Gastrocnemius medialis (tissue), 4 donors: ENCODE measurements around the gene MAP7. TPM values are rescaled to one million over a fixed set of nuclear protein-coding genes. Genes with fewer than 3 reads are reported as not detected.
"Not testable (repeated sequence)": the region's sequence is repeated elsewhere in the genome, so short reads cannot be mapped to it uniquely, and the experiment has no call there.

Experiments
- ATAC-seq, 2 donors: fragments of 150-250 bp; one replicate each; pipeline ENCODE4 v1.9.1; 2016
- DNase-seq, 2 donors: peaks; one replicate each; pipeline ENCODE4 v3.0.0-alpha.2; 2019
- H3K27ac ChIP-seq, 4 donors: fragments of 200-600 bp; sonication (generic); 1 replicate in 1 of 4; 2 replicates in 3 of 4; pipeline ENCODE4 v1.5.1; 2016 to 2018; ENCODE audit warnings: mild to moderate bottlenecking in 2 of 4, moderate library complexity in 1 of 4
- H3K27me3 ChIP-seq, 3 donors: fragments of 200-600 bp; sonication (generic) in 2 of 3; 1 replicate in 1 of 3; 2 replicates in 2 of 3; pipeline versions ENCODE4 v1.5.1 to v1.6.0; 2016 to 2019; ENCODE audit warnings: mild to moderate bottlenecking in 1 of 3, moderate library complexity in 1 of 3
- H3K36me3 ChIP-seq, 2 donors: fragments of 200-600 bp; sonication (generic) in 1 of 2; one replicate each; pipeline ENCODE4 v1.5.1; 2017 to 2018
- H3K4me1 ChIP-seq, 2 donors: fragments of 200-600 bp; sonication (generic) in 1 of 2; one replicate each; pipeline ENCODE4 v1.5.1; 2016 to 2017; ENCODE audit warnings: mild to moderate bottlenecking in 2 of 2
- H3K4me3 ChIP-seq, 4 donors: fragments of 200-600 bp; sonication (generic) in 3 of 4; 1 replicate in 1 of 4; 2 replicates in 3 of 4; pipeline ENCODE4 v1.5.1; 2016 to 2019; ENCODE audit warnings: mild to moderate bottlenecking in 2 of 4
- H3K9me3 ChIP-seq, 3 donors: fragments of 200-600 bp; sonication (generic) in 2 of 3; 1 replicate in 1 of 3; 2 replicates in 2 of 3; pipeline ENCODE4 v1.5.1; 2016 to 2019
- POLR2A ChIP-seq, 2 donors: fragments of 450-650 bp; IDR thresholded peaks; one replicate each; pipeline ENCODE4 v1.6.1; 2017; ENCODE audit warnings: antibody characterized with exemption in 2 of 2, mild to moderate bottlenecking in 2 of 2, moderate library complexity in 2 of 2
- in situ Hi-C, 4 donors: fragments of 200-750 bp; cut with MboI; loops; one replicate each; pipeline versions ENCODE4 v1.15.0 to v1.8.0; 2017; ENCODE audit warnings: low sequenced_read_pairs in 4 of 4
- intact Hi-C: fragments of 100-400 bp; cut with DNase I; formaldehyde crosslinking; loops from one replicate; pipeline ENCODE4 v1.15.1; 2023; ENCODE audit warnings: low total_unique reads
- total RNA-seq, 4 donors: library from RNA; depleted of rRNA; stranded (reverse); fragments of >200 nt; gene quantifications; one replicate each; pipeline versions ENCODE4 v1.1.0 to v1.2.3, GENCODE V29; 2016
- TF ChIP-seq, protein P1 (sequence below), 5 experiments: fragments of 450-650 bp in 3 of 5; fragments of 200-600 bp in 2 of 5; sonication (generic) in 2 of 5; IDR thresholded peaks in 4 of 5; conservative IDR thresholded peaks in 1 of 5; 1 replicate in 4 of 5; 2 replicates in 1 of 5; pipeline ENCODE4 v1.5.1; 2016 to 2019; ENCODE audit warnings: antibody characterized with exemption in 5 of 5, mild to moderate bottlenecking in 3 of 5, moderate library complexity in 3 of 5

Gene MAP7
- total RNA-seq, 4 donors from 2014 or later = 0.22 to 0.56 (median 0.39) TPM

DNA sequence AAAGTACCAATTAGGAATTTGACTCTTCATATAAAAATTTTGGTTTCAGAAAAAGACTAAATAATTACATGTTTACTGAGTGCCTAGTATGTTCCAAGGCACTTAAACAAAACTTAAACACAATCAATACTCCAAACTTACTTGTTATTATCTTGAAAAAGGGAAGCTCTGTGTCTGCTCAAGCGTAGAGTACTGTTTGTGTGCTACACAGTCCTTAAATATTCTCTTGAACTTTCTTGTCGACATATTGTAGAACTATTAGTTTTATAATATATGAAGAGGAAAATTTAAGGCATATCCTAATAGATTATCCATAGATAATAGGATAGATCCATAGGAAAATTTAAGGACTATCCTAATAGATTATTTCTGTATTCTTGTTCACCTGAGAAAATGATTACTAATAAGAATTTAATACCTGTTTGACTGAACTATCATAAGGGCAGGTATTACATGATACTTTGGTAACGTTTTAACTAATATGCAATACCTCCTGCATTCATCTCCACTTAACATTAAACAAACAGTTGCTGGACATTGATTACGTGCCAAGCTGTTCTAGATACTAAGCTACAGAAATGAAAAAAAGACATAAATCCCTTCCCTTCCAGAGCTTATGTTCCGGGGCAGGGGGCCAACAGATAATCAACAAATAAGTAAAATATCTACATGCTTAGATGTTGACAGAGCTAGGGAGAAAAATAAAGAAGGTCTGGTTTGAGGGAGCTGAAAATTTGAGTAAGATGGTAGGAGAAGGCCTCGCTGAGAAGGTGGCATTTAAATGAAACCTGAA, 145.4 kb downstream of the MAP7 start:
- H3K27me3 ChIP-seq = no peaks in the 10 kb centered on the region
- no peak overlapping the region for H3K27ac ChIP-seq
- intact Hi-C loops (no loop called here), in situ Hi-C loops (no loop called here)
- no peak for DNase-seq
- ATAC-seq = no peak
- no peak overlapping the region for H3K4me3 ChIP-seq
- no peak for TF ChIP-seq POLR2A (IDR thresholded peaks at IDR 0.05)
- TF ChIP-seq, protein P1, sequence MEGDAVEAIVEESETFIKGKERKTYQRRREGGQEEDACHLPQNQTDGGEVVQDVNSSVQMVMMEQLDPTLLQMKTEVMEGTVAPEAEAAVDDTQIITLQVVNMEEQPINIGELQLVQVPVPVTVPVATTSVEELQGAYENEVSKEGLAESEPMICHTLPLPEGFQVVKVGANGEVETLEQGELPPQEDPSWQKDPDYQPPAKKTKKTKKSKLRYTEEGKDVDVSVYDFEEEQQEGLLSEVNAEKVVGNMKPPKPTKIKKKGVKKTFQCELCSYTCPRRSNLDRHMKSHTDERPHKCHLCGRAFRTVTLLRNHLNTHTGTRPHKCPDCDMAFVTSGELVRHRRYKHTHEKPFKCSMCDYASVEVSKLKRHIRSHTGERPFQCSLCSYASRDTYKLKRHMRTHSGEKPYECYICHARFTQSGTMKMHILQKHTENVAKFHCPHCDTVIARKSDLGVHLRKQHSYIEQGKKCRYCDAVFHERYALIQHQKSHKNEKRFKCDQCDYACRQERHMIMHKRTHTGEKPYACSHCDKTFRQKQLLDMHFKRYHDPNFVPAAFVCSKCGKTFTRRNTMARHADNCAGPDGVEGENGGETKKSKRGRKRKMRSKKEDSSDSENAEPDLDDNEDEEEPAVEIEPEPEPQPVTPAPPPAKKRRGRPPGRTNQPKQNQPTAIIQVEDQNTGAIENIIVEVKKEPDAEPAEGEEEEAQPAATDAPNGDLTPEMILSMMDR (IDR thresholded peaks at IDR 0.05 in 4 of 5, conservative IDR thresholded peaks at IDR 0.05 in 1 of 5) = no peak
- no peaks in the 10 kb centered on the region for H3K4me1 ChIP-seq
- no peaks in the 10 kb centered on the region for H3K9me3 ChIP-seq
- H3K36me3 ChIP-seq = no peaks in the 10 kb centered on the region

DNA sequence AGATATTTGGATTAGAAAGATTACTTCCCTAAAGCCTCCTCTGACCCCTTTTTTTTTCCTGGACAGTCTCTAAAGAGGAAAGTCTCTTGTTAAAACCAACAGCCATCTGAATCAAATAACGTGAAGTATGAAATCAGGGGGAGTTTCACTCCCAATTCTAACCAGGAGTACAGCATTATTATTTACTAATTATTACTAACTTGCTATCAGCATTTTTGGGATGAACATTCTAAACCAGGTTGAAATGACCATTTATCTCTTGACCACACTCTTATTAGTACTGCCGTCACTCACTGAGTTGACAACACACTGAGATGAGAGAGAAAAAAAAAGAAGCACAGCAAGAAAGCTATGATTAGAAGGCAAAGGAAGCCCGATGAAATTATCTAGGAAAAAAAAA, 146.2 kb downstream of the MAP7 start:
- no peaks in the 10 kb centered on the region for H3K27me3 ChIP-seq
- H3K4me1 ChIP-seq = no peaks in the 10 kb centered on the region
- in situ Hi-C loops (no loop called here), intact Hi-C loops (no loop called here)
- H3K4me3 ChIP-seq = no peak overlapping the region
- DNase-seq (no peak), ATAC-seq (no peak)
- H3K36me3 ChIP-seq = no peaks in the 10 kb centered on the region
- no peaks in the 10 kb centered on the region for H3K9me3 ChIP-seq
- H3K27ac ChIP-seq = no peak overlapping the region
- TF ChIP-seq POLR2A (IDR thresholded peaks at IDR 0.05) = no peak
- TF ChIP-seq, protein P1 (IDR thresholded peaks at IDR 0.05 in 4 of 5, conservative IDR thresholded peaks at IDR 0.05 in 1 of 5) = no peak

DNA sequence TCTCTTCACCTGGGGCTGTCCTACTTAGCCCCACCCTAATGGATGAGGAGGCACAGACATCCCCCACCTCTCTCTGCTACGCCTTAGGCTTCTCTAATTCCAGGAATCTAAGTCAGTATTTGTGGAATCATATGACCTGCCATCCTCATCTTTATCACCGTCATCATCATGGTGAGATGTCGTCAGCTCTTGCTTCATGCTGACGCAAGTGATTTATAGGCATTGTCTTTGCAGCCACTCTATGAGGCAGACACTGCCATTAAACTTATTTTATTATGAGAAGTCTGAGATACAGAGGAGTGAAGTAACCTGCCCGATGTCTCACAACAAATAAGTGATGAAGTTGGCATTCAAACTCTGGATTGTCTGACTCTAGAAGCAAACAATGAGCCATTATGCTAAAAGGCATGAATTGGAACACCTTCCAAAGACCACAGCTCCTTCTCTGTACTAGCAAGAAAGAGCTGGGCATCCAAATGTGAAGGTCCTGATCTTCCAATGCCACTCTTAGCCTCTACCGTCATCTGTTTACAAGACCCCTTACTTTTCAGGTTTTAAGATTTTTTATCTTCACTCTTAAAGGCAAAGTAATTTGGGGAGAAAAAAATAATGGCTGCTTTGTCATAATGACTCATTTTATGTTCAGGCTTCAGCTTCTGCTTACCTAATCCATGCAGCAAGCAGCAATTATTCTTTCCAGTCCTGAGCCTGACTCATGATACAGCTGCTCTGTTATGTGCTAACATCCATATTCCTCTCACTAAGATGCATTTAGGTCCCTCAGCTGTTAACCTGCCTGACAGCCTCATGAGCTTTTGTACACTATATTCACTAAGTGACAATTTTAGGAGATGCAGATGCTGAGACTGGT, 146.9 kb downstream of the MAP7 start:
- TF ChIP-seq POLR2A (IDR thresholded peaks at IDR 0.05) = no peak
- TF ChIP-seq, protein P1 (IDR thresholded peaks at IDR 0.05 in 4 of 5, conservative IDR thresholded peaks at IDR 0.05 in 1 of 5) = no peak
- Histone ChIP-seq H3K4me3 (no peak overlapping the region), H3K4me1 (no peaks in the 10 kb centered on the region), H3K36me3 (no peaks in the 10 kb centered on the region), H3K9me3 (no peaks in the 10 kb centered on the region), H3K27me3 (no peaks in the 10 kb centered on the region), H3K27ac (no peak overlapping the region)
- in situ Hi-C loops (no loop called here), intact Hi-C loops (no loop called here)
- DNase-seq (no peak), ATAC-seq (no peak)

DNA sequence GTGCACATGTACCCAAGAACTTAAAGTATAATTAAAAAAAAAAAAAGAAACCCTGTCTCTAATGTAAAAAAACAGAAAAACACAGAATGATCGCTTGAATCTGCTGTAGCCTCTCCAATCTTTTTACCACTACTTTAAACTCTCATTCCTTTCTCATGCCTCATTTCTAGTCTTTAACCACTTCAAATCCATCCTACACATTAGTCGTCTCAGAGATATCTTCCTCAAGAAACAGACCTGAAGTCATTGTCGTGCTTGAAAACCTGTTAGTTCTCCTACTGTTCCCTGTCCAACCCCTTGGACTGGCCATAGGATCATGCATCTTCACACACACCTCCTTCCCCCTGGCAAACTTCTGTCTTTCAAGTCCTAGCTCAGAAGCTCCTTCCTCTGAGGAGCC, 148.5 kb downstream of the MAP7 start:
- intact Hi-C loops (no loop called here), in situ Hi-C loops (no loop called here)
- no peaks in the 10 kb centered on the region for H3K4me1 ChIP-seq
- ATAC-seq = no peak
- H3K27ac ChIP-seq = no peak overlapping the region
- H3K36me3 ChIP-seq = no peaks in the 10 kb centered on the region
- no peak for TF ChIP-seq POLR2A (IDR thresholded peaks at IDR 0.05)
- TF ChIP-seq, protein P1 (IDR thresholded peaks at IDR 0.05 in 4 of 5, conservative IDR thresholded peaks at IDR 0.05 in 1 of 5) = no peak
- no peaks in the 10 kb centered on the region for H3K27me3 ChIP-seq
- no peaks in the 10 kb centered on the region for H3K9me3 ChIP-seq
- H3K4me3 ChIP-seq = no peak overlapping the region
- no peak for DNase-seq

DNA sequence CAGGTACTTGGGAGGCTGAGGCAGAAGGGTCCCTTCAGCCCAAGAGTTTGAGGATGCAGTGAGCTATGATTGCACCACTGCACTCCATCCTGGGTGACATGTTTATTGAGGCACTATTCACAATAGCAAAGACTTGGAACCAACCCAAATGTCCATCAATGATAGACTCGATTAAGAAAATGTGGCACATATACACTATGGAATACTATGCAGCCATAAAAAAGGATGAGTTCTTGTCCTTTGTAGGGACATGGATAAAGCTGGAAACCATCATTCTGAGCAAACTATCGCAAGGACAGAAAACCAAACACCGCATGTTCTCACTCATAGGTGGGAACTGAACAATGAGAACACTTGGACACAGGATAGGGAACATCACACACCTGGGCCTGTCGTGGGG, 149.0 kb downstream of the MAP7 start:
- DNase-seq, intact Hi-C loops, H3K9me3 ChIP-seq, H3K36me3 ChIP-seq, H3K27me3 ChIP-seq, in situ Hi-C loops, H3K27ac ChIP-seq, H3K4me3 ChIP-seq, H3K4me1 ChIP-seq, ATAC-seq: not testable (repeated sequence)
